Keratinocyte (primary cell): ENCODE results near the gene FOXK2. TPM values are rescaled to one million over a fixed set of nuclear protein-coding genes. Genes with fewer than 3 reads are reported as not detected.

Source experiments
- DNase-seq: peaks from one replicate; pipeline ENCODE4 v3.0.0-alpha.2; 2011; ENCODE audit warnings: low read depth, missing footprints, low spot score
- FAIRE-seq: peaks from 2 replicates; lab custom pipeline; 2011; peaks lifted over from hg19 to GRCh38; lab: Jason Lieb, UNC
- H2AFZ ChIP-seq: 2 replicates; pipeline ENCODE4 v1.6.0; 2012; ENCODE audit warnings: low read length, control low read depth, inconsistent platforms; ENCODE audit not compliant: control insufficient read depth
- H3K27ac ChIP-seq: 2 replicates; pipeline ENCODE4 v1.5.1; 2011; ENCODE audit warnings: low read length; ENCODE audit not compliant: control insufficient read depth, insufficient read depth
- H3K27me3 ChIP-seq: 3 replicates; pipeline ENCODE4 v1.6.0; 2011; ENCODE audit warnings: low read length; ENCODE audit not compliant: control insufficient read depth, insufficient read depth; ENCODE audit errors: extremely low read depth
- H3K36me3 ChIP-seq, 2 experiments: 2 replicates in 1 of 2; 3 replicates in 1 of 2; pipeline ENCODE4 v1.5.1; 2011; ENCODE audit warnings: low read length in 2 of 2, mild to moderate bottlenecking in 1 of 2; ENCODE audit not compliant: control insufficient read depth in 2 of 2, insufficient read depth in 2 of 2; ENCODE audit errors: extremely low read depth in 1 of 2
- H3K4me1 ChIP-seq: 3 replicates; pipeline ENCODE4 v1.5.1; 2011; ENCODE audit warnings: low read length; ENCODE audit not compliant: control insufficient read depth, insufficient read depth; ENCODE audit errors: extremely low read depth
- H3K4me2 ChIP-seq: 3 replicates; pipeline ENCODE4 v1.6.0; 2011; ENCODE audit warnings: low read depth, low read length; ENCODE audit not compliant: control insufficient read depth, insufficient read depth; ENCODE audit errors: extremely low read depth
- H3K4me3 ChIP-seq, 3 experiments: fragments of 200-600 bp in 1 of 3; sonication (generic) in 1 of 3; 2 replicates in 2 of 3; 3 replicates in 1 of 3; pipeline ENCODE4 v1.5.1; 2011 to 2016; ENCODE audit warnings: low read length in 3 of 3, mild to moderate bottlenecking in 3 of 3, control low read depth in 2 of 3, inconsistent platforms in 1 of 3, low read depth in 1 of 3, mixed read lengths in 1 of 3, mixed run types in 1 of 3, moderate library complexity in 1 of 3; ENCODE audit not compliant: control insufficient read depth in 2 of 3, insufficient read depth in 2 of 3; ENCODE audit errors: extremely low read depth in 1 of 3
- H3K79me2 ChIP-seq: 2 replicates; pipeline ENCODE4 v1.6.0; 2012; ENCODE audit warnings: low read length; ENCODE audit not compliant: control insufficient read depth, insufficient read depth
- H3K9ac ChIP-seq: 3 replicates; pipeline ENCODE4 v1.6.0; 2011; ENCODE audit warnings: low read length; ENCODE audit not compliant: control insufficient read depth, insufficient read depth; ENCODE audit errors: extremely low read depth
- H3K9me1 ChIP-seq: 3 replicates; pipeline ENCODE4 v1.6.0; 2011; ENCODE audit warnings: low read length; ENCODE audit not compliant: control insufficient read depth, insufficient read depth; ENCODE audit errors: extremely low read depth
- H3K9me3 ChIP-seq: 2 replicates; pipeline ENCODE4 v1.5.1; 2012; ENCODE audit warnings: low read depth, low read length; ENCODE audit not compliant: control insufficient read depth
- H4K20me1 ChIP-seq: 3 replicates; pipeline ENCODE4 v1.6.0; 2011; ENCODE audit warnings: low read length; ENCODE audit not compliant: control insufficient read depth, insufficient read depth; ENCODE audit errors: extremely low read depth
- EZH2 ChIP-seq: IDR thresholded peaks from one replicate; pipeline ENCODE4 v1.6.1; 2012; ENCODE audit warnings: inconsistent platforms, mild to moderate bottlenecking, low read length, moderate library complexity
- dilution Hi-C: fragments of 300-500 bp; cut with MboI; formaldehyde crosslinking; loops from one replicate; pipeline ENCODE4 v1.7.0; 2020; ENCODE audit warnings: low sequenced_read_pairs; ENCODE audit not compliant: extremely low pct_ligation_motif_present
- polyA plus RNA-seq, 5 experiments: library from polyadenylated mRNA; depleted of rRNA in 3 of 5; stranded (reverse) in 3 of 5; stranded (forward) in 1 of 5; unstranded in 1 of 5; fragments of >200 nt; gene quantifications; 1 replicate in 1 of 5; 2 replicates in 3 of 5; 3 replicates in 1 of 5; pipeline versions ENCODE4 v1.2.1 to v1.2.3, GENCODE V29; 2011 to 2012; ENCODE audit warnings: missing spikeins in 2 of 5, low read depth in 1 of 5, low replicate concordance in 1 of 5
- TF ChIP-seq, protein P1 (sequence below), 3 experiments: IDR thresholded peaks in 1 of 3; conservative IDR thresholded peaks in 1 of 3; optimal IDR thresholded peaks in 1 of 3; 2 replicates in 2 of 3; 3 replicates in 1 of 3; pipeline versions ENCODE3 to v1.5.1; 2011; ENCODE audit warnings: low read length in 3 of 3, mild to moderate bottlenecking in 3 of 3, moderate library complexity in 2 of 3, control low read depth in 1 of 3, inconsistent platforms in 1 of 3; ENCODE audit not compliant: insufficient read depth in 2 of 3; ENCODE audit errors: extremely low read depth in 1 of 3

Gene FOXK2
- polyA plus RNA-seq, 1 donor (not counting 4 experiments of a cell fraction or from before 2014, with no cell fraction given) = 43.9 TPM

DNA sequence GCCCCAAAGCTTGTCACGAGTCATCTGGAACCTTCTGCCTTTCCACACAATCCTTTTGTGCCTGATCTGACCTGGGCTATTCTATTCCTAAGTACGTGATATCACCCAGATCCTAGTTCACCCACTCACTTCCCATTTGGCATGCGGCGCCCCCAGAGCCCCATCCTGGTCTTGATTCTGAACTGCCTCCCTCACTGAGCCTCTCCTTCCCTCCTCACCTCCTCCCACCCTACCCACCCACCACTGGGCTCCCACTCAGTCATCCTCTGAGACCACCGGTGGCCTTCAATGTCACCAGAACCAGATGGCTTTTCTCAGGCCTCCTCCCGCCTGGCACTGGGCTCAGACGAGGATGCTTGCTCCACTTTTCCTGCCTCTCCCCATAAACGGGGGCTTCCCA, 110.2 kb downstream of the FOXK2 start:
- Histone ChIP-seq H3K36me3 (peaks cover 28 to 32% of the 10 kb centered on the region in 2 experiments), H2AFZ (no peak overlapping the region), H3K4me2 (no peak overlapping the region), H3K9ac (no peak overlapping the region), H3K27me3 (no peaks in the 10 kb centered on the region), H3K9me3 (no peaks in the 10 kb centered on the region), H3K4me3 (no peak overlapping the region), H3K4me1 (no peaks in the 10 kb centered on the region), H4K20me1 (peaks cover 3% of the 10 kb centered on the region), H3K9me1 (no peaks in the 10 kb centered on the region), H3K27ac (no peak overlapping the region), H3K79me2 (peaks cover 42% of the 10 kb centered on the region)
- dilution Hi-C loops = no loop called here
- no peak for TF ChIP-seq EZH2
- TF ChIP-seq, protein P1, sequence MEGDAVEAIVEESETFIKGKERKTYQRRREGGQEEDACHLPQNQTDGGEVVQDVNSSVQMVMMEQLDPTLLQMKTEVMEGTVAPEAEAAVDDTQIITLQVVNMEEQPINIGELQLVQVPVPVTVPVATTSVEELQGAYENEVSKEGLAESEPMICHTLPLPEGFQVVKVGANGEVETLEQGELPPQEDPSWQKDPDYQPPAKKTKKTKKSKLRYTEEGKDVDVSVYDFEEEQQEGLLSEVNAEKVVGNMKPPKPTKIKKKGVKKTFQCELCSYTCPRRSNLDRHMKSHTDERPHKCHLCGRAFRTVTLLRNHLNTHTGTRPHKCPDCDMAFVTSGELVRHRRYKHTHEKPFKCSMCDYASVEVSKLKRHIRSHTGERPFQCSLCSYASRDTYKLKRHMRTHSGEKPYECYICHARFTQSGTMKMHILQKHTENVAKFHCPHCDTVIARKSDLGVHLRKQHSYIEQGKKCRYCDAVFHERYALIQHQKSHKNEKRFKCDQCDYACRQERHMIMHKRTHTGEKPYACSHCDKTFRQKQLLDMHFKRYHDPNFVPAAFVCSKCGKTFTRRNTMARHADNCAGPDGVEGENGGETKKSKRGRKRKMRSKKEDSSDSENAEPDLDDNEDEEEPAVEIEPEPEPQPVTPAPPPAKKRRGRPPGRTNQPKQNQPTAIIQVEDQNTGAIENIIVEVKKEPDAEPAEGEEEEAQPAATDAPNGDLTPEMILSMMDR (optimal IDR thresholded peaks at IDR 0.05 in 1 of 3, IDR thresholded peaks at IDR 0.05 in 1 of 3, conservative IDR thresholded peaks at IDR 0.05 in 1 of 3; ENCODE audit: extremely low read depth in 1 of 3, insufficient read depth in 2 of 3, low read length in 3 of 3) = no peak
- FAIRE-seq = no peak
- DNase-seq = no peak

DNA sequence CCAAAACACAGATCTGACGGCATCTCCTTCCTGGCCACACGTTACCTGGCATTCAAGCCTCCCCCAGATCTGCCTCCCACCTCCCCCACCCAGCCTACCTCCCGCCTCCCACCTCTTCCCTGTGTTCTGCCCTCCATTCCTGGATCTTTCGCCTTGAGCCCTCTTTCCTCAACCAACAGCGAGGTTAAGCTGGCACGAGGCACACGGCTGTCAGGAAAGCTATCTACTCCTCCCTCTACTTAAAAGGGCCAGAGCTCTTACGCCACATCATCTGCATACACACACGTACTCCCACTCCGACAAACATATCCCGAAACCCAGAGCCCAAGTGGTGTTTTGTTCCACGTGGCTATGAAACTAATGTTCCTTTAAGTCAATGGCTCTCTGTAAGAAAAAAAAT, 110.7 kb downstream of the FOXK2 start:
- no peak for FAIRE-seq
- Histone ChIP-seq H3K27me3 (no peaks in the 10 kb centered on the region), H3K9me3 (no peaks in the 10 kb centered on the region), H3K4me3 (no peak overlapping the region), H4K20me1 (peaks cover 3% of the 10 kb centered on the region), H3K9me1 (no peaks in the 10 kb centered on the region), H3K27ac (no peak overlapping the region), H3K4me2 (no peak overlapping the region), H2AFZ (no peak overlapping the region), H3K79me2 (peaks cover 46% of the 10 kb centered on the region), H3K9ac (no peak overlapping the region), H3K4me1 (no peaks in the 10 kb centered on the region), H3K36me3 (peaks cover 24 to 28% of the 10 kb centered on the region in 2 experiments)
- dilution Hi-C loops = no loop called here
- TF ChIP-seq, protein P1 (optimal IDR thresholded peaks at IDR 0.05 in 1 of 3, IDR thresholded peaks at IDR 0.05 in 1 of 3, conservative IDR thresholded peaks at IDR 0.05 in 1 of 3; ENCODE audit: extremely low read depth in 1 of 3, insufficient read depth in 2 of 3, low read length in 3 of 3) = no peak
- TF ChIP-seq EZH2 = no peak
- DNase-seq = no peak
